Spleen (tissue), 11 donors: ENCODE results near the gene ETDB. TPM values are rescaled to one million over a fixed set of nuclear protein-coding genes. Genes with fewer than 3 reads are reported as not detected.

Experiments used
- DNase-seq: peaks from one replicate; pipeline ENCODE4 v3.0.0-alpha.2; 2020
- H3K27ac ChIP-seq, 8 donors: fragments of 200-600 bp; sonication (generic) in 7 of 8; 1 replicate in 4 of 8; 2 replicates in 4 of 8; pipeline versions ENCODE4 v1.5.0 to v1.8.0; 2016 to 2021; ENCODE audit warnings: inconsistent platforms in 4 of 8, mild to moderate bottlenecking in 4 of 8, moderate library complexity in 1 of 8
- H3K27me3 ChIP-seq, 7 donors: fragments of 200-600 bp; sonication (generic) in 6 of 7; replicated peaks in 1 of 7; 1 replicate in 4 of 7; 2 replicates in 3 of 7; pipeline versions ENCODE4 v1.5.0 to v1.8.0; 2016 to 2021; ENCODE audit warnings: inconsistent platforms in 3 of 7, mild to moderate bottlenecking in 1 of 7
- H3K36me3 ChIP-seq, 6 donors: fragments of 200-600 bp; sonication (generic) in 5 of 6; 1 replicate in 4 of 6; 2 replicates in 2 of 6; pipeline versions ENCODE4 v1.5.0 to v1.8.0; 2016 to 2021; ENCODE audit warnings: inconsistent platforms in 2 of 6
- H3K4me1 ChIP-seq, 6 donors: fragments of 200-600 bp; sonication (generic) in 5 of 6; 1 replicate in 3 of 6; 2 replicates in 3 of 6; pipeline versions ENCODE4 v1.5.0 to v1.8.0; 2016 to 2021; ENCODE audit warnings: inconsistent platforms in 3 of 6
- H3K4me3 ChIP-seq, 8 donors: fragments of 200-600 bp; sonication (generic) in 7 of 8; 1 replicate in 4 of 8; 2 replicates in 4 of 8; pipeline versions ENCODE4 v1.5.0 to v1.8.0; 2016 to 2021; ENCODE audit warnings: inconsistent platforms in 4 of 8, mild to moderate bottlenecking in 4 of 8, moderate library complexity in 2 of 8
- H3K9me3 ChIP-seq, 8 donors: fragments of 200-600 bp; sonication (generic) in 7 of 8; 1 replicate in 4 of 8; 2 replicates in 4 of 8; pipeline versions ENCODE4 v1.5.0 to v1.8.0; 2016 to 2021; ENCODE audit warnings: inconsistent platforms in 4 of 8
- POLR2A ChIP-seq, 3 donors: fragments of 450-650 bp; IDR thresholded peaks; one replicate each; pipeline ENCODE4 v1.5.1; 2017; ENCODE audit warnings: antibody characterized with exemption in 3 of 3, mild to moderate bottlenecking in 1 of 3
- POLR2AphosphoS5 ChIP-seq, 3 donors: sonication (generic); formaldehyde crosslinking; IDR thresholded peaks; one replicate each; pipeline ENCODE4 v1.5.1; 2017; ENCODE audit warnings: antibody characterized with exemption in 3 of 3
- WGBS, 5 donors: extraction: QIAGEN DNeasy Blood & Tissue Kit in 3 of 5; methylation state at CpG; one replicate each; pipeline versions ENCODE4 v1.1.5 to v1.1.7; 2013 to 2018; 5-methylcytosine and 5-hydroxymethylcytosine counted together
- intact Hi-C: fragments of 100-400 bp; cut with DNase I; formaldehyde crosslinking; loops from one replicate; pipeline ENCODE4 v1.15.0; 2023; ENCODE audit warnings: low total_unique reads
- polyA plus RNA-seq, 3 donors: library from polyadenylated mRNA; stranded (reverse); fragments of 200-250 nt; gene quantifications; one replicate each; pipeline ENCODE4 v1.2.1, GENCODE V29; 2013
- total RNA-seq, 7 donors: library from RNA; depleted of rRNA in 3 of 7; stranded (reverse); fragments of >200 nt in 3 of 7; fragmentation: NEBNext Ultra II Directional in 4 of 7; extraction: Animal tissue kit (Norgen Biotek cat#: 25700) in 4 of 7; gene quantifications; one replicate each; pipeline versions ENCODE4 v1.1.0 to v1.2.1, GENCODE V29; 2016 to 2021
- TF ChIP-seq, protein P1 (sequence below), 11 experiments: fragments of 200-600 bp in 7 of 11; fragments of 450-650 bp in 4 of 11; sonication (generic) in 4 of 11; IDR thresholded peaks in 8 of 11; conservative IDR thresholded peaks in 3 of 11; 1 replicate in 7 of 11; 2 replicates in 4 of 11; pipeline versions ENCODE4 v1.4.0 to v1.8.0; 2016 to 2021; ENCODE audit warnings: antibody characterized with exemption in 11 of 11, inconsistent platforms in 4 of 11, mild to moderate bottlenecking in 1 of 11
- donor health status: healthy with polysubstance abuse.
- donor health status: DM: no; HTN: no; CAD: no; lungs with moderate emphysema.
- donor health status: DM: no; HTN: no; CAD: no.
- donor health status: Bipolar disorder and iron deficiency.
- donor health status: healthy.
- donor health status: DM: no; HTN: no; CAD: no.
- donor health status: DM: yes; HTN: yes; CAD: no.

ETDB gene
- total and polyA plus RNA-seq, 10 donors = not detected

DNA sequence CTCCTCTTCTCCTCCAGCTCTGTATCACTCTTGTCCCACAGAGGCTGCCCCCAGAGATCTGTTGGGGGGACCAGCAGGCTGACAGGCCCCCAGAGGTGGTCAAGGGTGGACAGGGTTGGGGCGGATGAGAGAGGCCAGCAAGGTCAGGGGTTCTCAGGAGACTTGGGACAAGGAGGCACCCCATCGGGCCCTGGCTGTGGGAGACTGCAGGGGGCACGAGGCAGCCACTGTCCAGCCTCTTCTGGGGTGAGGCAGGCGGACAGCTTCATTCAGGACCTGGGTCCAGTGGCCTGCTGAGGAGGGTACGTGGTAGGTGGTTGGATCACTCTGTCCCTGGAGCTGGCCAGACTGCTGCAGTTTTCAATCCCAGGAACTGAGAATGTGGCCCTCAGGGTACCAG lies 24.6 kb downstream of the ETDB start:
- Histone ChIP-seq H3K4me3 (no peak overlapping the region), H3K4me1 (peaks cover 0 to 15% (median 0%) of the 10 kb centered on the region in 6 donors), H3K27ac (no peak overlapping the region), H3K27me3 (peaks cover 0 to 45% (median 7%) of the 10 kb centered on the region in 7 donors), H3K36me3 (no peaks in the 10 kb centered on the region), H3K9me3 (no peaks in the 10 kb centered on the region)
- TF ChIP-seq, protein P1, sequence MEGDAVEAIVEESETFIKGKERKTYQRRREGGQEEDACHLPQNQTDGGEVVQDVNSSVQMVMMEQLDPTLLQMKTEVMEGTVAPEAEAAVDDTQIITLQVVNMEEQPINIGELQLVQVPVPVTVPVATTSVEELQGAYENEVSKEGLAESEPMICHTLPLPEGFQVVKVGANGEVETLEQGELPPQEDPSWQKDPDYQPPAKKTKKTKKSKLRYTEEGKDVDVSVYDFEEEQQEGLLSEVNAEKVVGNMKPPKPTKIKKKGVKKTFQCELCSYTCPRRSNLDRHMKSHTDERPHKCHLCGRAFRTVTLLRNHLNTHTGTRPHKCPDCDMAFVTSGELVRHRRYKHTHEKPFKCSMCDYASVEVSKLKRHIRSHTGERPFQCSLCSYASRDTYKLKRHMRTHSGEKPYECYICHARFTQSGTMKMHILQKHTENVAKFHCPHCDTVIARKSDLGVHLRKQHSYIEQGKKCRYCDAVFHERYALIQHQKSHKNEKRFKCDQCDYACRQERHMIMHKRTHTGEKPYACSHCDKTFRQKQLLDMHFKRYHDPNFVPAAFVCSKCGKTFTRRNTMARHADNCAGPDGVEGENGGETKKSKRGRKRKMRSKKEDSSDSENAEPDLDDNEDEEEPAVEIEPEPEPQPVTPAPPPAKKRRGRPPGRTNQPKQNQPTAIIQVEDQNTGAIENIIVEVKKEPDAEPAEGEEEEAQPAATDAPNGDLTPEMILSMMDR (IDR thresholded peaks at IDR 0.05 in 8 of 11, conservative IDR thresholded peaks at IDR 0.05 in 3 of 11) = no peak
- TF ChIP-seq POLR2AphosphoS5 (IDR thresholded peaks at IDR 0.05) (no peak), POLR2A (IDR thresholded peaks at IDR 0.05) (no peak)
- DNase-seq = peak; percentile 60
- intact Hi-C loops = no loop called here
- WGBS, 5 donors = 80 to 100% (median 87%) methylated on average over 2 to 5 of the region's 5 CpGs

DNA sequence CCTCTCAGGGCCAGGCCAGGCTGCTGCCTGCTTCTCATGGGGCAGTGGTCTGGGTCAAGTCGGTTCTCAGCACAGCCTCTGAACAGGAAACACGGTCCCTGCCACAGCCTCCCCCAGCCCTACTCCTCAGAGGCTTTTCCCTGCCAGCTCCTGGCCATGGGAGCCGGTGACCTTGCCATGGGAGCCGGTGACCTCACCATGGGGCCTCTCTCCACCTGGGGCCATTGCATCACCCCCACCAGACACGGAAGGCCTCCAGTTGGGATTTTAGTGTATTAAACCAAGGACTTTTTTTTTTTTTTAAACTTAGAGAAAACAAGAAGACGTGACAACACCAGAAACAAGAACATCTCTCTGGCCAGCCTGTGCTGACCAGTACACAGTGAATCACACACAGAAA lies 25.6 kb downstream of the ETDB start:
- no peaks in the 10 kb centered on the region for H3K9me3 ChIP-seq
- intact Hi-C loops = no loop called here
- no peak overlapping the region for H3K27ac ChIP-seq
- H3K4me1 ChIP-seq = peaks cover 0 to 15% (median 0%) of the 10 kb centered on the region in 6 donors
- 64 to 87% (median 75%) methylated on average over 4 to 6 of the region's 6 CpGs for WGBS, 5 donors
- H3K27me3 ChIP-seq = peaks cover 0 to 45% (median 7%) of the 10 kb centered on the region in 7 donors
- DNase-seq = no peak
- H3K4me3 ChIP-seq = no peak overlapping the region
- no peaks in the 10 kb centered on the region for H3K36me3 ChIP-seq
- TF ChIP-seq, protein P1 (IDR thresholded peaks at IDR 0.05 in 8 of 11, conservative IDR thresholded peaks at IDR 0.05 in 3 of 11) = no peak
- TF ChIP-seq POLR2AphosphoS5 (IDR thresholded peaks at IDR 0.05) (no peak), POLR2A (IDR thresholded peaks at IDR 0.05) (no peak)

DNA sequence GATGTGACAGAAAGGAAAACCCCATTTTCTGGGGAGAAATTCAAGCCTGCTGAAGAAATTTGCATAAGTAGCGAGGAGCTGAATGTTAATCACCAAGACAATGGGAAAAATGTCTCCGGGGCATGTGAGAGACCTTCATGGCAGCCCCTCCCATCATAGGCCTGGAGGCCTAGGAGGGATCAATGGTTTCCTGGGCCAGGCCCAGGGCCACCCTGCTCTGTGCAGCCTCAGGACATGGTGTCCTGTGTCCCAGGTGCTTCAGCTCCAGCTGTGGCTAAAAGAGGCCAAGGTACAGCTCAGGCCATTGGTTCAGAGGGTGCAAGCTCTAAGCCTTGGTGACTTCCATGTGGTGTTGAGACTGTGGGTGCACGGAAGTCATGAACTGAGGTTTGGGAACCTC lies 31.2 kb downstream of the ETDB start:
- WGBS, 5 donors = 77 to 95% (median 86%) methylated on average over 2 to 3 of the region's 3 CpGs
- intact Hi-C loops = no loop called here

GRCh38 chrX:135087867-135088266 lies 32.5 kb downstream of the ETDB start:
- DNase-seq = no peak
- 58 to 94% (median 84%) methylated on average over 2 to 3 of the region's 3 CpGs for WGBS, 5 donors
- H3K27ac ChIP-seq = no peak overlapping the region
- no peaks in the 10 kb centered on the region for H3K9me3 ChIP-seq
- no peaks in the 10 kb centered on the region for H3K4me1 ChIP-seq
- no peaks in the 10 kb centered on the region for H3K27me3 ChIP-seq
- H3K4me3 ChIP-seq = no peak overlapping the region
- TF ChIP-seq, protein P1 (IDR thresholded peaks at IDR 0.05 in 8 of 11, conservative IDR thresholded peaks at IDR 0.05 in 3 of 11) = no peak
- TF ChIP-seq POLR2A (IDR thresholded peaks at IDR 0.05) (no peak), POLR2AphosphoS5 (IDR thresholded peaks at IDR 0.05) (no peak)
- intact Hi-C loops = no loop called here
- H3K36me3 ChIP-seq = no peaks in the 10 kb centered on the region

More for the DNA sequence above, 31.2 kb downstream of the ETDB start:
- Histone ChIP-seq H3K4me3 (no peak overlapping the region), H3K27me3 (peaks cover 0 to 8% (median 0%) of the 10 kb centered on the region in 7 donors), H3K27ac (no peak overlapping the region), H3K36me3 (no peaks in the 10 kb centered on the region), H3K4me1 (no peaks in the 10 kb centered on the region), H3K9me3 (no peaks in the 10 kb centered on the region)
- no peak for DNase-seq
- TF ChIP-seq, protein P1 (IDR thresholded peaks at IDR 0.05 in 8 of 11, conservative IDR thresholded peaks at IDR 0.05 in 3 of 11) = no peak
- TF ChIP-seq POLR2AphosphoS5 (IDR thresholded peaks at IDR 0.05) = no peak
- TF ChIP-seq POLR2A (IDR thresholded peaks at IDR 0.05) = no peak
